ENCODE measurements around the gene POLR3F.

- TF ChIP-seq CTCF (IDR thresholded peaks at IDR 0.05; ENCODE audit: low read depth, low read length) (no peak), EZH2phosphoT487 (IDR thresholded peaks at IDR 0.05; ENCODE audit: low read depth) (no peak)
These were observed 10.6 kb upstream of the POLR3F start for GRCh38 chr20:18456600-18456999.
